SIG-M5 (cell line): ENCODE data around the gene CCDC33.

Experiments used
- DNase-seq: peaks from one replicate; lab custom pipeline; 2025; lab: John Stamatoyannopoulos, UW

The CCDC33 gene

GRCh38 chr15:74208901-74209559, 27.1 kb upstream of the CCDC33 start:
- DNase-seq: no peak

GRCh38 chr15:74209560-74209958, 26.6 kb upstream of the CCDC33 start:
- DNase-seq: no peak

GRCh38 chr15:74209997-74210671, 26.0 kb upstream of the CCDC33 start:
- DNase-seq: no peak

GRCh38 chr15:74210729-74211128, 25.4 kb upstream of the CCDC33 start:
- DNase-seq: no peak

- no peak for DNase-seq
Observed at GRCh38 chr15:74211656-74212055, 24.5 kb upstream of the CCDC33 start.

GRCh38 chr15:74212494-74212893, 23.6 kb upstream of the CCDC33 start:
- DNase-seq: no peak

- DNase-seq: no peak
Observed at GRCh38 chr15:74213858-74214284, 22.3 kb upstream of the CCDC33 start.

- DNase-seq: no peak
Observed at GRCh38 chr15:74214324-74215021, 21.7 kb upstream of the CCDC33 start.

- DNase-seq: no peak
Observed at GRCh38 chr15:74215958-74216357, 20.2 kb upstream of the CCDC33 start.

- DNase-seq: no peak
Observed at GRCh38 chr15:74216949-74217348, 19.2 kb upstream of the CCDC33 start.

- no peak for DNase-seq
Observed at GRCh38 chr15:74217907-74218885, 17.9 kb upstream of the CCDC33 start.

GRCh38 chr15:74220475-74221248, 15.5 kb upstream of the CCDC33 start:
- no peak for DNase-seq

- no peak for DNase-seq
Observed at GRCh38 chr15:74221399-74222239, 14.5 kb upstream of the CCDC33 start.

- no peak for DNase-seq
Observed at GRCh38 chr15:74222240-74223119, 13.6 kb upstream of the CCDC33 start.

GRCh38 chr15:74225928-74226327, 10.2 kb upstream of the CCDC33 start:
- no peak for DNase-seq

- DNase-seq: no peak
Observed at GRCh38 chr15:74226761-74227540, 9.2 kb upstream of the CCDC33 start.

- no peak for DNase-seq
Observed at GRCh38 chr15:74227968-74228722, 8.0 kb upstream of the CCDC33 start.

GRCh38 chr15:74228723-74229081, 7.4 kb upstream of the CCDC33 start:
- no peak for DNase-seq
